ENCODE results near the gene FLYWCH1.

The FLYWCH1 gene

DNA sequence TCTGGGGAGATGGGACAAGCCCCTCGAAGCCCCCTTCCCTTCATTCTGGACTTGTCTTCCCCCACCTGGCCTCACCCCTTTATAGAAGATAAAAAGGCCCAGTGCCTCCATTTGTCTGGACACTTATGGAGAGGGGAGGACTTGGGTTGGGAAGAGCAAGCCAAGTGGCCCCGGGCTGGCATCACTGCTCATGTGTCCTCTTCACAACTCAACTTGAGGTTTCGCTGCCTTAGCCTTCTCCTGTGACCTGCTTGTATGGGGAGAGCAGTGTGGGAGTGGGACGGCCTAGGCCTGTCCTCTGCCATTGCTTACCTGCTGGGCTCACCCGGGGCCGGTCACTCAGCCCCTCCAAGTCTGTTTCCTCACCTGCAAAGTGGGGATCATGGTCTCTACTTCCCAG is 58.8 kb downstream of the FLYWCH1 start:
- no peak for DNase-seq

DNA sequence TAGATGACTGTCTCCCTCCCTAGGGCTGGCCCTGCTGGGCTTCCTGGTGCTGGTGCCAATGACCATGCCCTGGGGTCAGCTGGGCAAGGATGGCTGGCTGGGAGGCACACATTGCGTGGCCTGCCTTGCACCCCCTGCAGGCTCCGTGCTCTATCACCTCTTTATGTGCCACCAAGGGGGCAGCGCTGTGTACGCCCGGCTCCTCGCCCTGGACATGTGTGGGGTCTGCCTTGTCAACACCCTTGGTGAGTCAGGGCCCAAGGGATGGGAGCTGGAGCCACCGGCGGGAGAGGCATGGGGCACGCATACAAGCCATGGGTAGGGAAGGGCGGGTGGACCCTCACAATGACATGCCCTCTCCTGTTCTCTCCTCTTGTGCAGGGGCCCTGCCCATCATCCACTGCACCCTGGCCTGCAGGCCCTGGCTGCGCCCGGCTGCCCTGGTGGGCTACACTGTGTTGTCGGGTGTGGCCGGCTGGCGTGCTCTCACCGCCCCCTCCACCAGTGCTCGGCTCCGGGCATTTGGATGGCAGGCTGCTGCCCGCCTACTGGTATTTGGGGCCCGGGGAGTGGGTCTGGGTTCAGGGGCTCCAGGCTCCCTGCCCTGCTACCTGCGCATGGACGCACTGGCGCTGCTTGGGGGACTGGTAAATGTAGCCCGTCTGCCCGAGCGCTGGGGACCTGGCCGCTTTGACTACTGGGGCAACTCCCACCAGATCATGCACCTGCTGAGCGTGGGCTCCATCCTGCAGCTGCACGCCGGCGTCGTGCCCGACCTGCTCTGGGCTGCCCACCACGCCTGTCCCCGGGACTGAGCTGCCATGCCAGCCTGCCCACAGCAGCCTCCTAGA is 59.6 kb downstream of the FLYWCH1 start:
- DNase-seq, result no peak

DNA sequence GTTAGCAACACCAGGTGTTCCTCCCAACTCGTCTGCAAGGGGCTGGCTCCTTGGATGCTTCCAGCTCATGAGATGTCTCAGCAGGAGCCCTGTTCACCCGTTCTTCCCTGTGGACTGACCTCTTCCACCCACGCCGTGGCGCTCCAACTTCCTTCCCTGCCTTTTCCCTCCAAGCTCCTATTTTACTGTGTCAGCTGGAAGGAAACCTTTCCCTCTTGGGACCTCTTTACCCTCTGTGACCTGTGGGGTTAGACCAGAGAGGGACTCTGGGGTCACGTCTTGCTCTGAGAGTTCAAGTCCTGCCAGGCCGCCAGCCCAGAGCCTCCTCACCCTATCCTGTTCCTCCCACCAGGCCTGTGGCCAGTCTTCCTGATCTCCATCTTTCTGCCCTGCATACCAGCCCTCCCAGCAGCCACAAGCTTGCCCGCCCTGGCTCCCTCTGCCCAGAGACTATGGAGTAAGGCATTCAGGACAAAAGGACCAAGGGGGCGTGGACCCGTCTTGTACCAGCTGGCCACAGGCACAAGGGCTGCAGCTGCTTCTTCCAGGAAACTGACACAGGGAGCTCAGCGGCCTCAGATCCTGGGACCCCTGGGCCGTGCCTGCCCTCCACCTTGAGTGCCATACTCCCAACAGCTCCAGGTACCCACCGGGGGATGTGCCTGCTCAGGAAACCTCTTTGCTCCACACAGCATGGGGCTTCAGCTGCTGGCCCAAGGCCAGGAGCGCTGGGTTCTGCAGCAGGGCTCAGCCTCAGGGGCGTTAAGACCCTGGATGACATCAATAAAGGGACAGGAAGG is 60.5 kb downstream of the FLYWCH1 start:
- no peak for DNase-seq

DNA sequence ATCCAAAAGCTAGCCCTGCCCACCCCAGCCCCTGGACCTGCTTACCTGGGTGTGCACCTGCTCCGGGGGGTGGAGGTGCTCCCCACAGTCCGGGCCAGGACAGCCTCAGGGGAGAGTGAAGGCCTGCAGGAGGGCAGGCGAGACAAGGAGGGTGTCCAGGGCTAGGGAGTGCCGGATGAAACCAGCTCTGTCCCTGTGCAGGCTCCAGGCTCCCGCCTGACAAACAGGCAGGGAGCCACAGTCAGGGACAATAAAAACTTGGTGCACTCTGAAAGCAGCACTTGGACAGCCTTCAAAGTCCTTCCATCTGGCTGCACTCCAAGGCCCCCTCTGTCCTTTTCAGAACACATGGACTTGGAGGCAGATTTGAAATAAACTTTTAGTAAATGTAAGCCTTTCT is 61.4 kb downstream of the FLYWCH1 start:
- no peak for DNase-seq

DNA sequence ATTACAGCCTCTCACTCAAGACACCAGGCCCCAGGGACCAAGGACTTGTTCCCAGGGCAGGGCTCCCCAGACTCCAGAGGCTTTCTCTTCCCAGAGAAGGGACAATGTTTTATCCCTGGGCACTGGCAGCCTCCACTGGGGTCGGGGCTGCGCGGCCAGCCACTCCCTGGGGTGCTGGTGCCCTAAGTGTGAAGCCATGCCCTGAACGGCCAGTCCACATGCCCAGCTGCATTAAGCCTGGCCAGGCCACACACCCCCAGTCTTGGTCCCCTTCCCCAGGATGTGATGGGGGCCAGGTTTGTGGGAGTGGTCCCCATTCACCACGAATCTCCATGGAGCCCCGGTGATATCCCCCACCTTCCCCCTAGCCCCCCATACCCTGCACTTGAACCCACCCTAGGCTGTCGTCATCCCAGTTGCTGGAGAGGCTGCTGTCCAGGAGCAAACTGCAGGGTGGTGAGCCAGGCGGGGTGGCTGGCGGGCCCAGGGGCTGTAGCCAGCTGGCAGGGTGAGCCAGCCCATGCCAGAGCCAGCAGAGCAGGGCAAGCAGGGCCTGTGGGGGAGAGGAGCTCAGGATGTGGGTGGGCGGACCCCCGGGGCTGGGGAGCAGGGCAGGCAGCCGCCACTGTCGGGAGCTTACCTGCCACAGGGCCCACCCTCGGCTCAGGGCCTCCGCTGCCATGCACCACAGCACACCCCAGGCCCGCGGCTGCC is 62.0 kb downstream of the FLYWCH1 start:
- DNase-seq, result no peak

DNA sequence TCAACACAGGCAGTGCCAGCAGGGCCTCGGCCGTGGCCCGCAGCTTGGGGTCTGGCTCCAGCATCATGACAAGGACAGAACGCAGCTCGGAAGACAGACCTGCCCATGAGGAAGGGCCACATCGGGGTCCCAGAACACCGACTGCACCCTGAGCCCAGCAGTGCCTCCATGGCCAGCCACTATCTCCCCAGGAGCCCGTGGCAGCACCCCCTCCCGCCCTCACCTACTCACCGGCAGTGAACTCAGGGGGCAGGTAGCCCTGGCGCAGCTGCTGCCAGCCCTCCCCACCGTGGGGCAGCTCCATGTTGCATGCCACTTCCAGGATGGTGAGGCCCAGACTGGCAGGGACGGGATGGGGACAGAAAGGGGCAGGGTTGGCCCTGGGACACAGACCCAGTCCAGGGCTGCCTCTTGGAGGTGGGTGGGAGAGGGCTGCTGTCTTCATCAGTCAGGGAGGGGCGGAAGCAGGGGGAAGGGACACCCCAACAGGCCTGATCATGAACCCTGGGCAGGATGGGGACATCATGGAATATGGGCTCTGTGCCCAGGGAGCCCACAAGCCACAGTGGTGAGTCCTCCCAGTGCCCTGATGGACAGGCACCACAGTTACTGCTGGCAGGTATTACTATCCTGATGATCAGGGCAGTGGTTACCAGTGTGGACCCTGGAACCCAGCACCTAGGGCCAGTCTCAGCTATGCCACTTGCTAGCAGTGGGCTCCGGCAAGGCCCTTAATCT is 62.8 kb downstream of the FLYWCH1 start:
- no peak for DNase-seq

DNA sequence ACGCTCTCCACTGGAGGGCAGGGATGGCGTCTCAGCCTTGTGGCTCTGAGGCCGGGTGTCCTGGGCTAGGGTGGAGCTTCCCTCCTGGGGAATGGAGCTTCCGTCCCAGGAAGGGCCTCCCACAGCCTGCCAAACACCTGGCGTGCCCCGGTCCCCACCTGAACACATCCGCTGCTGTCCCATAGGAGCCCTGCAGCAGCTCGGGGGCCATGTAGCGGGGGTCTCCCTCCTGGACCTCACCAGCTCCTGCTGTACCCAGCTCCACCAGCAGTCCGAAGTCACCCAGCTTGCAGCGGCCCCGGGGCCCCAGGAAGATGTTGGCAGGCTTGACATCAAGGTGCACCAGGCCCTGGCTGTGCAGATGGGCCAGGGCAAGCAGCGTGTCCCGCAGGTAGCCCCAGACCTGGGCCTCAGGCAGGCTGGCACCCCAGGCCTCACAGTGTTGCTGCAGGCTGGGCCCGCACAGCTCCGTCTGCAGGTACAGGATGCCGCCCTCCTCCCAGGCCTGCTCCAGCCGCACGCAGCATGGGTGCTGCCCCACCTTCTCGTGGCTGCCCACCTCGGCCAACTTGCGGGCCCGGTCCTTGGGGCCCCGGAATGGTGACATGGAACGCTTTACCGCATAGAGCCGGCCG is 63.5 kb downstream of the FLYWCH1 start:
- DNase-seq, result no peak

DNA sequence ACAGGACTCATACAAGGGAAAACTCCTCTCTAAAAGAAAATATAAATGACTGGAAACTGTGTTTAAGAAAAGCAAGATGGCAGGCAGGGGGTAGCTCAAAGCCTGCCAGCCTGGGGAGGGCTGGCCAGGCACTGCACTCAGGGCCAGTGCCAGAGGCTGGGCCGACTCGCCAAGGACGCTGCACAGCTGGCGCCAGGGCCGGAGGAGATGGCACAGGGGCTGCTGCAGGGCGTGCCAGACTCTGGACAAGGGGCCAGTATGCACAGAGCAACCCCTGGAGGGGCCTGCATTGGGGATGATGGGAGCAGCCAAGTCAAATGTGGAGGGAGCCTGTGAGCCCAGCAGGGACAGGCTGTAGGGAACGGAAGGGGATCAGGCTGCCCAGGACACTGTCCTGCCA is 64.5 kb downstream of the FLYWCH1 start:
- no peak for DNase-seq

DNA sequence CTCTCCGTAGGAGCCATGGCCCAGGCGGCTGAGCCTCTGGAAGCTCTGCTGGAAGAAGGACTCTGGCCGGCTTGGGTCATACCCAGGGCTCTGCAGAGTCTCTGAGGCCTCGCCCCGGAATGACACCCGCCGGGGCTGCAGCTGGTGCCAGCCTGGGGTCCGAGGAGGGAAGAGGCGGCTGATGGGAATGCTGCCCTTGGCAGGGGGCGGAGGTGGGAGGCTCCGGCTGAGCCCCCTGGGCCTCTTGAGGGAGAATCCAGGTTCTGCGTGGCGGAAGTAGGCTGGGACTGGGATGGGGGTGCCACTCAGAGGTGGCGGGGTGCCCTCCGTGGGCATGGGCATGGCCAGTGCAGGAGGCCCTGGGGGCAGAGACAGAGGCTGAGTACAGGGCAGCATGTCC is 64.9 kb downstream of the FLYWCH1 start:
- no peak for DNase-seq

DNA sequence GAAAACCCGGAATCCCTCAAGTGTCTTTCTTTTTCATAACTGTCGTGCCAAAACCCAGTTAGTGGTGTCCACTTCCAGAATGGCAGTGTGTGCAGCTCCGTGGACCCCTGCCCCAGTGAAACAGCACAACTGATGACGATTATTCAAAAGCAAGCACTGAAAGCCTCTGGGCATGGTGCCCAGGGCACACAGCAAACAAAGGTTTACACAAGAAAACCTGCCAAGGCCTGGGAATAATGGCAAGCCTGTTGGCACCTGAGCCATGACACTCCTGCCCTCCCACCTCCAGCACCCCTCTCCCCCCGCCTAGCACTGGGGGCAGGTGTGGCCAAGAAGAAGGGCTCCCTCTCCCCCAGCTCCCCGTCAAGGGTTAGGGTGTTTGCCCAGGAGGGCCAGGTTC is 65.7 kb downstream of the FLYWCH1 start:
- no peak for DNase-seq

DNA sequence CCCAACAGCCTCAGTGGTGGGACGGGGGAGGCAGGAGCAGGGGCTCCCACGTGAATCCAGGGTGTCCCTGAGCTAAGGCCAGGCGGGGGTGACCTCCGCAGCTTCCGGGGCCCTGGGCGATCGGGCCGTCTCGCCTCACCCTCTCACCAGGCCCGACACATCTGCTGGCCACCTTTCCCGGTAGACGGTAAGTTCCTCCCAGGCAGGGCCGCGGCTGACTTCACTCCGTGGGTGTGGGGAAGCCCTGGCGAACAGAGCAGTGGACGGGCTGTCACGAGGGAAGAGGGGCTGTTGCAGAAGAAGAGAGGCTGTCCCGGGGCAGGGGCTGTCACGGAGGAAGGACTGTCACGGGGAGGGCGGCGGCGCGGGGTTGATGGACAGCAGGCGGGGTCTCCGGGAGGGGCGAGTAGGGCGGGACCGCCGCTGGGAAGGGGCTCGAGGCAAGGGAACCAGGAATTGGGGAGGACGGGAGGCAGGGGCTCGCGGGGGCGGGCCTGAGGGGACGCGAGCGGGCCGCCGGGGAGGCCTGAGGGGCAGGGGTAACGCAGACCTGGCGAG is 68.0 kb downstream of the FLYWCH1 start:
- DNase-seq, result no peak

DNA sequence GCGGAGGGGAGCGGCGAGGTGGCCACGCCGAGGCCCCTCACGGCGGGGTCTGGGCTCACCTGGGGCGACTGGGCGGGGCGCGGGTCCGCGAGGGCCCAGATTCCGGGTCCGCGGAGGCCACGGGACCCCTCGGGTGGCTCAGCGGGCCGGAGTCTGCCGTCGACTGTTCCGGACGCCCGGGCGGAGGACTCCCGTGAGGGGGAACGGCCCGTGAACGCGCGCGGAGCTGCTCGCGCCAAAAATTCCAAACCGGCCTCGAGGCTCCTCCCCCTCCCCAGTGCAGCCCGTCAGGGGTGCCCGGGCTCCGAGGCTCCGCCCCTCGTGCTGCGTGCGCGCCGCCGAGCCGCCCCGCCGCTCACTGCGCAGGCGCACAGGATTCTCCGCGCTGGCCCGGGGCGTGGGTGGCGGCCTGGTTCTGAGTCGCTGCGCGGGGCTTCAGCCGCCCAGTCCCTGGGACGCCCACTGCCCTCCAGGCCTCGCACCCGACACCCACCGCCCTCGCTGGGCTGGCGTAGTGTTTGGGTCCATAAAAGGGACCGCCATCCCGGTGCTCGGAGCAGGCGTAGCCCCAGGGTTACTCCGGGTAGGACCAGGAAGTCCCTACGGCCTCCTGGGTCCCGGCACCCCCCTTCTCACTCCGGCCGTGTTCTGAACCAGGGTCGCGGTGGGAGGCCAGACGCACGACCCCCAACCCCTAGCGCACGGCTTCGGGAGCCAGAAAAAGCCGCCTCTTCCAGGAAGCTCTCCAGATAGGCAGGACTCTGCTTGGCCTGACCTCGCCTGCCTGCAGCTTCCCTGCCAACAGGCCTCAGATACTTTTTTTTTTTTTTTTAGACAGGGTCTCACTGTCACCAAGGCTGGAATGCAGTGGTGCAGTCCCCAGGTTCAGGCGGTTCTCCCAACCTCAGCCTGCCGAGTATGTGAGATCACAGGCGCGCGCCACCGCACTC is 68.8 kb downstream of the FLYWCH1 start, which contains the start of gene PKMYT1:
PKMYT1 (minus strand) TSS at position 220 of the 950 bp plus-strand sequence. CDS start 789 bp downstream, outside the sequence.
- DNase-seq, result peak; percentile 90

DNA sequence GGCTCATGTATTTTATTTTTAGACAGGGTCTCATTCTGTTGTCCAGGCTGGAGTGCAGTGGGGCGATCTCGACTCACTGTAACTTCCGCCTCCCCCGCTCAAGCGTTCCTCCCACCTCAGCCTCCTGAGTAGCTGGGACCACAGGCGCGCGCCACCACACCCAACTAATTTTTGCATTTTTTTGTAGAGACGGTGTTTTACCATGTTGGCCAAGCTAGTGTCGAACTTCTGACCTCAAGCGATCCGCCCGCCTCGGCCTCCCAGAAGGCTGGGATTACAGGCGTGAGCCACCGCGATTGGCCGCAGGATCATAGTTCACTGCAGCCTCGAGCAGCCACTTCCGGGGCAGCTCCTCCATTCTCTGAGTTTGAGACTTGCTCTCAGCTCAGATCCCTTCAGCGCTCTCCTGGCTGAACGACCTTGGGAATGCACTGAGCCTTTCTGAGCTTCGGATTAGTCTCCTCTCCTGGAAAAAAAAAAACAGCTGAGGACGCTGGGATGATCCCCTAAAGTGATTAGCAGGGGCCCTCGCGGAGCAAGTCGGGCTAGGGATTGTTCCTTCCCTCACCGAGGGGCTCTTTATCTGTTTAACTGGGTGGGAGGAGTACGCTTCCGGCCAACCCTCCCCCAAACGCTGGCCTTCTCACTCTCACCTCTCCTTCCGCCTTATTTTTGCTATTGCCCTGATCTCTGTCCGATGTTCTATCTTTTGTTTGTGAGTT is 69.6 kb downstream of the FLYWCH1 start:
- no peak for DNase-seq

DNA sequence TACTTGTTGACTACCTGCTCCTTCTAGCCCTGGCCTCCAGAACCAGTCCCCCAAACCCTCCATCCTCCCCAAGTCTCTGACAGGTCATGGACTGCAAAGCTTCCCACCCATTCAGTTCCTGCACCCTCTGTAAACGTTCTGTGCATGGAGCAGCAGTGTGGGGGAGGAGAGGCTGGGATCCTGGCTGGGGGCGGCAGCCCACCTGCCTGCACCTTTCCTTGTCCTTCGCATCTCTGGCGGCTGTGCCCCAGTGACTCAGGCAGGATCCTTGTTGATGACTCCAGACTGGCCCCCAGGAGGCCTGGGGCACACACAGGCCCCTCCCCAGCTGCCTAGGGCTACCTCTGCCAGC is 70.1 kb downstream of the FLYWCH1 start:
- DNase-seq, result no peak

DNA sequence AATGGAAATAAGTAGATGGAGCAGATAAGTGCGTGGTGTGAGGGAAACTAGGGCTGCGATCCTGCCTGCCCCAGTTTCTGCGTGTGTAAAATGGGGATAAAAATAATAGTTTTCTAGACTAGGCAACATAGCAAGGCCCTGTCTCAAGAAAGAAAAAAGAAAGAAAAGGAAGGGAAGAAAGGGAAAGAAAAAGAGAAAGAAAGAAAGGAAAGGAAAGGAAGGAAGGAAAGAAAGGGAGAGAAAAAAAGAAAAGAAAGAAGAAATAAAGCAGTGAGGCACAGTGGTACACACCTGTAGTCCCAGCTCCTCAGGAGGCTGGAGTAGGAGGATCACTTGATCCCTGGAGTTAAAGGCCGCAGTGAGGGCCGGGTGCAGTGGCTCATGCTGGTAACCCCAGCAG is 70.7 kb downstream of the FLYWCH1 start:
- DNase-seq, result no peak

DNA sequence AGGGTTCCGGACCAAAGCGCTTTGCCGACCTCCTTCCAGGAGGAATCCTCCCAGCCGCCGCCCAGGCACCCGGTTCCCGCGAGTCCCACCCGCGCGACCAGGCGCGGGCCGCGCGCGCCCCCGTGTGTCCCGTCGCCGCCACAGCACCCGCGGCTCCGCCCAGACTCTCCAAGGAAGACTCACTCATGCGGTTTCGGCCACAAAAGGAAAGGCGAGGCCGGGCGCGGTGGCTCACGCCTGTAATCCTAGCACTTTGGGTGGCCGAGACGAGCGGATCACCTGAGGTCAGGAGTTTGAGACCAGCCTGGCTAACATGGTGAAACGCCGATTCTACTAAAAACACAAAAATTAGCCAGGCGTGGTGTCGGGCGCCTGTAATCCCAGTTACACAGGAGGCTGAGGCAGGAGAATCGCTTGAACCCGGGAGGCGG is 72.0 kb downstream of the FLYWCH1 start:
- DNase-seq, result peak; percentile 54

DNA sequence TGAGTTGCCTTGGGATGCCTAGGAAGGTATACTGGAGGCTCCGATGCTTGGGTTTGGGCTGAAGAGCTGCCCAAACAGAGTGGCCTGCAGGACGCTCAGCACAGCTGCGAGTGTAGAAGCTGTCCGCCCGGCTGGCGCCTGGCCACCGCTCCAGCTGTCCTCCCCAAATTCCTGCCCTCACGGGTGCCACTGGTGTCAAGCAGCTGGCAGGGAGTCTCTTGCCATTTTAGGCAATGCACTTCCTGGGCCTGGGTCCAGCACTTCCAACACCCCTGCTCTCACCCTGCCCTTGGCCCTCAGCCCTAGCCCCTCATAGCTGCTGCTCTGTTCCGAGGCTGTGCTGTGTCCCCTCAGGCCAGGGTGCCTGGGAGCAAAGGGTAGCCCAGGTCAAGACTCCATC is 73.7 kb downstream of the FLYWCH1 start:
- no peak for DNase-seq

DNA sequence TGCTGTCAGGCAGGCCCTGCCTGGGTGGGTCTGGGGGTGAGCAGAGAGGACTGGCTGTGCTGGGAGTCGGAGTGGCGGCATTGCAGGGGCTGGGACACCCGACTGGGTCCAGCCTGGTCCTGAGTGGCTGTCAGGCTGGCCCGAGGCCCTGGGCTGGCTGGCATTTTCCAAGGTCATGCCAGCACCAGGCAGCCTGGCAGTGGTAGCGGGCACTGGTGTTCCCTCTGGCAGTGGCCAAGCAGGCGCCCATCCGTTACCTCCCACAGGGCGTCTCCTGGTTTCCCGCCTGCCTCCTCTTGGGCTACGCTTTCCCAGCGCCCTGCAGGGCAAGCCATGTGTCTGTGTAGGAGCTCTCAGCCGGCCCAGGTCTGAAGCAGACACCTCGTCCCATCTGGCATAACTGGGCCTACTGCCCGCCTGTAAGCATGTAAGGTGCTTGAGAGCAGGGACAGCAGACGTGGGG is 74.2 kb downstream of the FLYWCH1 start:
- DNase-seq, result no peak

DNA sequence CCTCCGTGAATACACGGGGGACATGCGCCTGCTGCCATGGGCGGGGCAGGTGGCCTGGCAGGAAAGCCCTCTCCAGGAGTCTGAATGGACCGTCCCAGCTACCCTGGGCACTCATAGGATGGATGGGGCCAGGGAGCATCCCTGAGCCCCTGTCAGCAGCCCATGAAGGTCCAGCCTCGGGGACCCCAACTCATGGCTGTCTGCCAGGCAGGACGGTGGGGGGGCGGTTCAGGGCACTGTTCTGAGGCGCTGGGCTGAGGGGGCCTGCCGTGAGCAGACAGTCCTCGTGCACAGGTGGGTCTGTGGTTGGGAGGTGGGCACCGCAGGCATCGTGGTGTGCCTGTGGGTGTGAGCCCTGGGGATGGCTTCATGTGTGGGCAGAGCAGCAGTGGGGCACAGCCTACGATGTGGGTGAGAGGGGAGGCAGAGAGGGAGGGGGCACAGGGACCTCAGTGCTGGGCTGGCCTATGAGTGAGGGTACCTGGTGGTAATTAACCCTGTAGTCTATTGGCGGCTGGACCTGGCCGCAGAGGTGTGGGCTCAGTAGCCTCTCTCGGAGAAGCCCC is 75.0 kb downstream of the FLYWCH1 start:
- DNase-seq, result no peak
